ENCODE results near the gene GABBR1. TPM values are rescaled to one million over a fixed set of nuclear protein-coding genes. Genes with fewer than 3 reads are reported as not detected.

The GABBR1 gene
- polyA plus RNA-seq, 1 donor from 2014 or later: 108 TPM

DNA sequence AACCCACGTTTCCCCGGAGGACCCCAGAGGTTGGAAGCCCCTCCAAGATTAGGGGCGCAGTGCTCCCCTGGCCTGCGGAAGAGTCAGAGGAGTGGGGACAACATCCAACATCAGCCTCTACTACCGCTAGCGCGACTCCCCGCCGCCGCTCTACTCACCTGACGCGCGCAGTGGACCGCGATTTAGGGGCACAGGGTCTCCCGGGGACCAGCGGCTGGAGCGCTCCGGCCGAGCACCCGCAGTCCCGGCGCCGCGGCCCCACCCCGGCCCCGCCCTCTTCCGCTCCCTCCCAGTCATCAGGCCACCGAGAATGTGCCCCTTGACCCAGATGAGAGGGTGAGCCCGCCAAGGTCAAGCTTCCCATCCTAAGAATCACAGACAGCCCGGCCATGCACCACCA lies 47.9 kb upstream of the GABBR1 start, which contains the start of gene ZFP57:
ZFP57 (minus strand) TSS at position 249 of the 400 bp plus-strand sequence. CDS start 4,149 bp downstream, outside the sequence.
- H2AFZ ChIP-seq (ENCODE audit: low read depth, low read length): no peak within 1 kb of the TSS
- TF ChIP-seq POLR2AphosphoS5 (IDR thresholded peaks at IDR 0.05) (no peak), SMC3 (conservative IDR thresholded peaks at IDR 0.05; ENCODE audit: poor library complexity) (no peak), TAF1 (IDR thresholded peaks at IDR 0.05; ENCODE audit: low read depth) (no peak), EZH2 (IDR thresholded peaks at IDR 0.05; ENCODE audit: borderline replicate concordance, insufficient read depth, low read length, poor library complexity, severe bottlenecking) (no peak), RAD21 (conservative IDR thresholded peaks at IDR 0.05) (no peak)
- TF ChIP-seq, protein P1, sequence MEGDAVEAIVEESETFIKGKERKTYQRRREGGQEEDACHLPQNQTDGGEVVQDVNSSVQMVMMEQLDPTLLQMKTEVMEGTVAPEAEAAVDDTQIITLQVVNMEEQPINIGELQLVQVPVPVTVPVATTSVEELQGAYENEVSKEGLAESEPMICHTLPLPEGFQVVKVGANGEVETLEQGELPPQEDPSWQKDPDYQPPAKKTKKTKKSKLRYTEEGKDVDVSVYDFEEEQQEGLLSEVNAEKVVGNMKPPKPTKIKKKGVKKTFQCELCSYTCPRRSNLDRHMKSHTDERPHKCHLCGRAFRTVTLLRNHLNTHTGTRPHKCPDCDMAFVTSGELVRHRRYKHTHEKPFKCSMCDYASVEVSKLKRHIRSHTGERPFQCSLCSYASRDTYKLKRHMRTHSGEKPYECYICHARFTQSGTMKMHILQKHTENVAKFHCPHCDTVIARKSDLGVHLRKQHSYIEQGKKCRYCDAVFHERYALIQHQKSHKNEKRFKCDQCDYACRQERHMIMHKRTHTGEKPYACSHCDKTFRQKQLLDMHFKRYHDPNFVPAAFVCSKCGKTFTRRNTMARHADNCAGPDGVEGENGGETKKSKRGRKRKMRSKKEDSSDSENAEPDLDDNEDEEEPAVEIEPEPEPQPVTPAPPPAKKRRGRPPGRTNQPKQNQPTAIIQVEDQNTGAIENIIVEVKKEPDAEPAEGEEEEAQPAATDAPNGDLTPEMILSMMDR (IDR thresholded peaks at IDR 0.05; ENCODE audit: poor library complexity, severe bottlenecking): no peak

DNA sequence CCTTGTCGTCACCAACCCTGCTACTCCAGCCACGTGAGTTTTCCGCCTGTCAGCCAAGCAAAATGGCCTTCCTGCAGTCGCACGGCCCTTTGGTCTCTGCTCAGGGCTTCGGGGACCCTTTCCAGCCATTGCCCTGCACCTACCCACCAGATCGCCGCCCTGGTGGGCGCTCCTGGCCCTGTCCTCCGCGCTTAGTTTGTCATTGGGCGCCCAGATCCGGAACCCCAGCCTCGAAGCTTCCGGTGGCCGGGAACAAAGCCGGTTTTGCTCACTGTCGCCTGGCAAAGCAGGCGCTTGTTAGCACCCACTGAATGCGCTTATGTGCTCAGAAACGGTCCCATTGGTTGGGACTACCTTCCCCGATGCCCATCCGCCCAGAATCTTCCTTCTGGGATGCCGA lies 47.4 kb upstream of the GABBR1 start:
- no peaks in the 10 kb centered on the region for H3K9me3 ChIP-seq (ENCODE audit: low read length)
- H2AFZ ChIP-seq (ENCODE audit: low read depth, low read length): no peak overlapping the region
- no peak overlapping the region for H3K27ac ChIP-seq (ENCODE audit: low read length)
- H3K9me2 ChIP-seq (ENCODE audit: insufficient read depth, low read length): no peaks in the 10 kb centered on the region
- no peak overlapping the region for H3K4me3 ChIP-seq (ENCODE audit: low read length)
- no peaks in the 10 kb centered on the region for H3K79me2 ChIP-seq (replicated peaks; ENCODE audit: insufficient read depth, low read length)
- H3K9ac ChIP-seq (ENCODE audit: low read length): no peak overlapping the region
- H3K27me3 ChIP-seq (ENCODE audit: insufficient read depth, low read depth, low read length): no peaks in the 10 kb centered on the region
- no peak overlapping the region for H3K4me2 ChIP-seq (ENCODE audit: low read length)
- TF ChIP-seq POLR2AphosphoS5 (IDR thresholded peaks at IDR 0.05) (no peak), MXI1 (conservative IDR thresholded peaks at IDR 0.05; ENCODE audit: poor library complexity, severe bottlenecking) (no peak), RAD21 (conservative IDR thresholded peaks at IDR 0.05) (no peak), SMC3 (conservative IDR thresholded peaks at IDR 0.05; ENCODE audit: poor library complexity) (no peak), TAF1 (IDR thresholded peaks at IDR 0.05; ENCODE audit: low read depth) (no peak), EZH2 (IDR thresholded peaks at IDR 0.05; ENCODE audit: borderline replicate concordance, insufficient read depth, low read length, poor library complexity, severe bottlenecking) (no peak), EP300 (conservative IDR thresholded peaks at IDR 0.05; ENCODE audit: poor library complexity, severe bottlenecking) (no peak)
- TF ChIP-seq, protein P2, sequence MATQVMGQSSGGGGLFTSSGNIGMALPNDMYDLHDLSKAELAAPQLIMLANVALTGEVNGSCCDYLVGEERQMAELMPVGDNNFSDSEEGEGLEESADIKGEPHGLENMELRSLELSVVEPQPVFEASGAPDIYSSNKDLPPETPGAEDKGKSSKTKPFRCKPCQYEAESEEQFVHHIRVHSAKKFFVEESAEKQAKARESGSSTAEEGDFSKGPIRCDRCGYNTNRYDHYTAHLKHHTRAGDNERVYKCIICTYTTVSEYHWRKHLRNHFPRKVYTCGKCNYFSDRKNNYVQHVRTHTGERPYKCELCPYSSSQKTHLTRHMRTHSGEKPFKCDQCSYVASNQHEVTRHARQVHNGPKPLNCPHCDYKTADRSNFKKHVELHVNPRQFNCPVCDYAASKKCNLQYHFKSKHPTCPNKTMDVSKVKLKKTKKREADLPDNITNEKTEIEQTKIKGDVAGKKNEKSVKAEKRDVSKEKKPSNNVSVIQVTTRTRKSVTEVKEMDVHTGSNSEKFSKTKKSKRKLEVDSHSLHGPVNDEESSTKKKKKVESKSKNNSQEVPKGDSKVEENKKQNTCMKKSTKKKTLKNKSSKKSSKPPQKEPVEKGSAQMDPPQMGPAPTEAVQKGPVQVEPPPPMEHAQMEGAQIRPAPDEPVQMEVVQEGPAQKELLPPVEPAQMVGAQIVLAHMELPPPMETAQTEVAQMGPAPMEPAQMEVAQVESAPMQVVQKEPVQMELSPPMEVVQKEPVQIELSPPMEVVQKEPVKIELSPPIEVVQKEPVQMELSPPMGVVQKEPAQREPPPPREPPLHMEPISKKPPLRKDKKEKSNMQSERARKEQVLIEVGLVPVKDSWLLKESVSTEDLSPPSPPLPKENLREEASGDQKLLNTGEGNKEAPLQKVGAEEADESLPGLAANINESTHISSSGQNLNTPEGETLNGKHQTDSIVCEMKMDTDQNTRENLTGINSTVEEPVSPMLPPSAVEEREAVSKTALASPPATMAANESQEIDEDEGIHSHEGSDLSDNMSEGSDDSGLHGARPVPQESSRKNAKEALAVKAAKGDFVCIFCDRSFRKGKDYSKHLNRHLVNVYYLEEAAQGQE (IDR thresholded peaks at IDR 0.05; ENCODE audit: borderline replicate concordance): no peak
- TF ChIP-seq, protein P1 (IDR thresholded peaks at IDR 0.05; ENCODE audit: poor library complexity, severe bottlenecking): no peak
- H3F3A ChIP-seq (ENCODE audit: insufficient read depth, low read length, poor library complexity, severe bottlenecking): no peaks in the 10 kb centered on the region
- H3K36me3 ChIP-seq (ENCODE audit: insufficient read depth, low read length): no peaks in the 10 kb centered on the region
- H4K20me1 ChIP-seq (ENCODE audit: insufficient read depth): no peaks in the 10 kb centered on the region

More for the DNA sequence above, 47.9 kb upstream of the GABBR1 start, which contains the start of gene ZFP57:
- Histone ChIP-seq H4K20me1 (ENCODE audit: insufficient read depth) (no peaks in the 10 kb centered on the region), H3K27me3 (ENCODE audit: insufficient read depth, low read depth, low read length) (no peaks in the 10 kb centered on the region), H3K9me3 (ENCODE audit: low read length) (no peaks in the 10 kb centered on the region), H3F3A (ENCODE audit: insufficient read depth, low read length, poor library complexity, severe bottlenecking) (no peaks in the 10 kb centered on the region), H3K9me2 (ENCODE audit: insufficient read depth, low read length) (no peaks in the 10 kb centered on the region), H3K79me2 (replicated peaks; ENCODE audit: insufficient read depth, low read length) (no peaks in the 10 kb centered on the region), H3K9ac (ENCODE audit: low read length) (no peak within 1 kb of the TSS), H3K4me3 (ENCODE audit: low read length) (no peak within 1 kb of the TSS), H3K4me2 (ENCODE audit: low read length) (no peak within 1 kb of the TSS), H3K27ac (ENCODE audit: low read length) (no peak within 1 kb of the TSS), H3K36me3 (ENCODE audit: insufficient read depth, low read length) (no peaks in the 10 kb centered on the region)
